Osteoblast (primary cell): ENCODE measurements around the gene CNTN5. TPM values are rescaled to one million over a fixed set of nuclear protein-coding genes. Genes with fewer than 3 reads are reported as not detected.

Source experiments
- DNase-seq: peaks from one replicate; pipeline ENCODE4 v3.0.0; 2011; ENCODE audit warnings: low spot score, mixed read lengths; ENCODE audit not compliant: insufficient read length; ENCODE audit errors: missing footprints
- H2AFZ ChIP-seq: 2 replicates; pipeline ENCODE4 v1.6.0; 2011; ENCODE audit warnings: mild to moderate bottlenecking, low read length
- H3K27ac ChIP-seq: 2 replicates; pipeline ENCODE4 v1.5.1; 2011; ENCODE audit warnings: mild to moderate bottlenecking, low read depth, low read length, moderate library complexity
- H3K27me3 ChIP-seq: 2 replicates; pipeline ENCODE4 v1.6.0; 2012; ENCODE audit warnings: mild to moderate bottlenecking, control low read depth, inconsistent platforms, low read length, moderate library complexity; ENCODE audit not compliant: insufficient read depth
- H3K36me3 ChIP-seq: 2 replicates; pipeline ENCODE4 v1.5.1; 2011; ENCODE audit warnings: mild to moderate bottlenecking, low read length, control low read depth, moderate library complexity; ENCODE audit not compliant: insufficient read depth
- H3K4me1 ChIP-seq: 2 replicates; pipeline ENCODE4 v1.5.1; 2011; ENCODE audit warnings: mild to moderate bottlenecking, low read length, control low read depth, moderate library complexity; ENCODE audit not compliant: insufficient read depth
- H3K4me2 ChIP-seq: 2 replicates; pipeline ENCODE4 v1.6.0; 2011; ENCODE audit warnings: mild to moderate bottlenecking, low read length; ENCODE audit not compliant: insufficient read depth
- H3K4me3 ChIP-seq: fragments of 200-600 bp; sonication (generic); 3 replicates; pipeline ENCODE4 v1.5.1; 2012; ENCODE audit warnings: mild to moderate bottlenecking, low read length, inconsistent platforms; ENCODE audit not compliant: insufficient read depth
- H3K79me2 ChIP-seq: 2 replicates; pipeline ENCODE4 v1.6.0; 2012; ENCODE audit warnings: mild to moderate bottlenecking, low read length, control low read depth, inconsistent platforms; ENCODE audit not compliant: insufficient read depth
- H3K9me3 ChIP-seq: 2 replicates; pipeline ENCODE4 v1.5.1; 2011; ENCODE audit warnings: low read depth, low read length, control low read depth
- H4K20me1 ChIP-seq: 2 replicates; pipeline ENCODE4 v1.6.0; 2012; ENCODE audit warnings: mild to moderate bottlenecking, low read length, control low read depth; ENCODE audit not compliant: insufficient read depth
- CTCF ChIP-seq: IDR thresholded peaks from 2 replicates; pipeline ENCODE4 v1.5.1; 2011; ENCODE audit warnings: mild to moderate bottlenecking, low read depth, low read length, moderate library complexity; ENCODE audit errors: extremely low read depth
- total RNA-seq: library from RNA; depleted of rRNA; stranded (reverse); fragments of >200 nt; gene quantifications from 2 replicates; pipeline ENCODE4 v1.2.3, GENCODE V29; 2012

CNTN5 gene
- total RNA-seq, 1 donor = not detected

- no peak for DNase-seq
- H3K79me2 ChIP-seq = no peaks in the 10 kb centered on the region
- H2AFZ ChIP-seq = no peak overlapping the region
- H3K4me2 ChIP-seq = no peak overlapping the region
- H4K20me1 ChIP-seq = no peaks in the 10 kb centered on the region
- H3K27me3 ChIP-seq = no peaks in the 10 kb centered on the region
- TF ChIP-seq CTCF = no peak
- no peak overlapping the region for H3K4me3 ChIP-seq
- peaks cover 3% of the 10 kb centered on the region for H3K9me3 ChIP-seq
- no peaks in the 10 kb centered on the region for H3K36me3 ChIP-seq
- H3K27ac ChIP-seq = no peak overlapping the region
- H3K4me1 ChIP-seq = no peaks in the 10 kb centered on the region
Observed at GRCh38 chr11:99916078-99916477, 895.3 kb downstream of the CNTN5 start.

GRCh38 chr11:99918761-99919160 lies 898.0 kb downstream of the CNTN5 start:
- Histone ChIP-seq H3K27me3 (no peaks in the 10 kb centered on the region), H3K9me3 (peaks cover 4% of the 10 kb centered on the region), H3K36me3 (no peaks in the 10 kb centered on the region), H3K4me2 (no peak overlapping the region), H2AFZ (no peak overlapping the region), H3K4me1 (no peaks in the 10 kb centered on the region), H3K79me2 (no peaks in the 10 kb centered on the region), H4K20me1 (no peaks in the 10 kb centered on the region), H3K27ac (no peak overlapping the region), H3K4me3 (no peak overlapping the region)
- DNase-seq = no peak
- no peak for TF ChIP-seq CTCF

GRCh38 chr11:99920956-99921355 lies 900.2 kb downstream of the CNTN5 start:
- Histone ChIP-seq H3K27ac (no peak overlapping the region), H3K36me3 (no peaks in the 10 kb centered on the region), H3K9me3 (peaks cover 4% of the 10 kb centered on the region), H4K20me1 (no peaks in the 10 kb centered on the region), H3K4me2 (no peak overlapping the region), H3K4me1 (no peaks in the 10 kb centered on the region), H3K79me2 (no peaks in the 10 kb centered on the region), H2AFZ (no peak overlapping the region), H3K4me3 (no peak overlapping the region), H3K27me3 (no peaks in the 10 kb centered on the region)
- no peak for DNase-seq
- no peak for TF ChIP-seq CTCF

GRCh38 chr11:99925968-99926367 lies 905.2 kb downstream of the CNTN5 start:
- TF ChIP-seq CTCF = no peak
- Histone ChIP-seq H3K4me1 (no peaks in the 10 kb centered on the region), H3K36me3 (no peaks in the 10 kb centered on the region), H3K9me3 (peaks cover 6% of the 10 kb centered on the region), H4K20me1 (no peaks in the 10 kb centered on the region), H3K27me3 (no peaks in the 10 kb centered on the region), H3K4me3 (no peak overlapping the region), H3K79me2 (no peaks in the 10 kb centered on the region), H3K4me2 (no peak overlapping the region), H3K27ac (no peak overlapping the region), H2AFZ (no peak overlapping the region)
- DNase-seq = no peak
